HFF-Myc (cell line): Measurements from ENCODE around the gene DUSP8.

Experiments
- DNase-seq: peaks from one replicate; pipeline ENCODE4 v3.0.0-alpha.2; 2011; ENCODE audit warnings: low read depth; ENCODE audit errors: extremely low read depth
- H3K4me3 ChIP-seq: replicated peaks from 2 replicates; pipeline ENCODE4 v1.5.1; 2011; ENCODE audit warnings: low read depth, mild to moderate bottlenecking, control low read depth, low read length
- CTCF ChIP-seq: IDR thresholded peaks from 2 replicates; pipeline ENCODE4 v1.5.1; 2012; ENCODE audit warnings: mild to moderate bottlenecking, low read depth, low read length, control low read depth; ENCODE audit errors: missing control alignments

DUSP8 gene

GRCh38 chr11:1570531-1570895, 1.6 kb downstream of the DUSP8 start:
- no peak overlapping the region; the same call in 1 of the 2 replicates for H3K4me3 ChIP-seq
- DNase-seq, result no peak
- no peak for TF ChIP-seq CTCF

GRCh38 chr11:1570001-1570453, 2.0 kb downstream of the DUSP8 start:
- TF ChIP-seq CTCF, result no peak
- no peak overlapping the region for H3K4me3 ChIP-seq
- DNase-seq, result no peak

- TF ChIP-seq CTCF, result no peak
- no peak for DNase-seq
- no peak overlapping the region for H3K4me3 ChIP-seq
Measured at GRCh38 chr11:1569251-1569780, 2.8 kb downstream of the DUSP8 start.

- DNase-seq, result no peak
- H3K4me3 ChIP-seq, result no peak overlapping the region
- no peak for TF ChIP-seq CTCF
Measured at GRCh38 chr11:1568441-1568911, 3.6 kb downstream of the DUSP8 start.

- DNase-seq, result no peak
- H3K4me3 ChIP-seq, result no peak overlapping the region
- TF ChIP-seq CTCF, result no peak
Measured at GRCh38 chr11:1567721-1568100, 4.4 kb downstream of the DUSP8 start.

- no peak overlapping the region for H3K4me3 ChIP-seq
- no peak for TF ChIP-seq CTCF
- DNase-seq, result no peak
Measured at GRCh38 chr11:1567052-1567720, 4.9 kb downstream of the DUSP8 start.
